ENCODE measurements around the gene TMEM37.

Gene TMEM37

DNA sequence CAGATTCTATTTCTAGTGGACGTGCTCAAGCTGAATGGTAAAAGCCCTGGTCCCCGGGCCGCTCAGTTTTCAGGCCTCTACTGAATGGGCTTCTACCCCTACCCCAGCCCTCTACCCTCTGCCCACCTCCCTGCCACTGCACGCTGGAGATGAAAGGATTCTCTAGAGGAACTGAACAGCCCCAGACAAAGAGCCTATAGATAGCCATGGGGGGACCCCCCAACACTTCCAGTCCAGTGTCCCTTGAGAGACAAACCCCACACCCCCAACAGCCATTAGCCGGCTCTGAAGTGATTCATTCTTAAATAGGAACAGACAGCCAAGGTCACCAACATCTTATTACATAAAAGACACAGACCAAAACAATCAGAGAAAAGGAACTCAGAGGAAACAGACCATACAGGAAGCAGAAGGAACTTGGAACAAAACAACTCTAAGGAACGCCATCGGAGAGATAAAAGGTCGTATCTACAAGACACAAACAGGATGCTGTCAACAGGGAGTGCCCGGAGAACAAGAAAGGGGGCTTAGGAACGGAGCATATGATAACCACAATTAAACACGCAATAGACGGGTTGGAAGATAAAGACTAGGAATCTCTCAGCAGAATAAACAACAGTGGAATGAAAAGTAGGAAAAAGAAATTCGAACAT, 23.5 kb downstream of the TMEM37 start:
- DNase-seq (ENCODE audit: low spot score): no peak

DNA sequence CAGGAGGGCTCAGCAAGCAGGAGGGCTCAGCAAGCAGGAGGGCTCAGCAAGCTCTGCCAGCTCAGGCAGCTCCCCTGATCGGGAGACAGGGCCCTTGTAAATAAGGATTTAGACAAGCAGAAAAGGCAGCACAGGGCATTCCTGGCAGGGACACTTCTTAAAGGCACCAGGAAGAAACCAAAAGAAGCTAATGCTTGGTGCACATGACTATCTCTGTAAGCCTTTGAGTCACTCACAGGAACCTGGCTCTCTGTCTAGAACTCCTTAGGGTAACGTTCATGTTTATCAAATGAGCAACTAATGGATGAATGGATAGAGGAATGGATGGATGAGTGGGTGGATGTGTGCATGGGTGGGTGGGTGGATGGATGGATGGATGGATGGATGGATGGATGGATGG, 28.4 kb downstream of the TMEM37 start:
- no peak for DNase-seq (ENCODE audit: low spot score)

DNA sequence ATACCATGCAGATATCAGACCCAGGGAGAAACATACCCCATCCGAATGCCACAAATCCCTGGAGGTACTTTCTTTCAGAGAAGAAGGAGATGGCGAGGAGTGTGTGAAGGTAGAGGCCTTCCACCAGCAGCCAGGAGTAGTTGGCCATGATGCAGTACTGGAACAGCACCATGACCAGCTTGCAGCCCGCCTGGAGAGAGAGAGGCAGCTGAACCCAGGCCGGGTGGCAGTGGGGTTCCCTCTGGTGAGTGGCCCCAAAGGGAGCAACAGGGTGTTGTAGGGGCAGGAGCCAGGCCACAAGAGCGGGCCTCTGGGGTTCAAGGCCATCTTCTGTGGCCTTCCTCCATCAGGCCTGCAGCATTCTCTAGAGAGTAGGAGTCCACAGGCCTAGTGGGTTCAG, 30.2 kb downstream of the TMEM37 start:
- no peak for DNase-seq (ENCODE audit: low spot score)

DNA sequence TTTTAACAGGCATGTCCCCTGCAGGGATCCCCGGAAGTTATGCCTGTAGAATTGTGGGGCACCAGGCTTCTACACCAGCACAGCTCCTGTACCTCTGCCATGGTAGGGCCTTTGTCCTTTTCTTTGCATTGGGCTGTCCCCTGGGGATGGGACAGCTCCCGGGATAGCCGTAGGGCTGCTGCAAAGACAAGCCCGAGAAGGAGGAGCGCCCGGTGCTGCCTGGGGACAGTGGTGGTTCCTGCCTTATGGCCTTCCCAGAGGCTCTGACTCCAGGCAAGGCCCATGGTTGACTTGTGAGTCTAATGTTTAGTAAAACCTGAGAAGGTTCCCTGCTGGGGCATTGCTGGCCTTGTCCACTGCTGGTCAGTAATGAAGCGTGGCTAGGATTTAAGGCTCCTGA, 30.9 kb downstream of the TMEM37 start:
- no peak for DNase-seq (ENCODE audit: low spot score)

DNA sequence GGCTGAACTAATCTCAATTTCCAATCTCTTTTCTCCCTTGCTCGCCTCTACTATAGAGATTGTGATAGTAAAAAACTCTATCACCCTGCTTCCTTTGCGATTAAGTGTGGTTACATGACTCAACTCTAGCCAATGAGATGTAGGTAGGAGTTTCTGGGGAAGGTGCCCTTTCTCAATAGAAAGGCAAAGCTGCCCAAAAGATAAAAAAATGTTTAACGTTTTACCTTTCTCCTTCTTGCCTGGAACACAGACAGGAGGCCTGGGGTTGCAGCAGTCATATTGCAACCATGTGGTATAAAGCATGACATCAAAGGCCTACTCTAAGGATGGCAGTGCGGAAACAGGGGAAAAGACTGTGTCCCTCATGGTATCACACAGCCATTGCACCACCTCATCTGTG, 31.5 kb downstream of the TMEM37 start:
- no peak for DNase-seq (ENCODE audit: low spot score)

DNA sequence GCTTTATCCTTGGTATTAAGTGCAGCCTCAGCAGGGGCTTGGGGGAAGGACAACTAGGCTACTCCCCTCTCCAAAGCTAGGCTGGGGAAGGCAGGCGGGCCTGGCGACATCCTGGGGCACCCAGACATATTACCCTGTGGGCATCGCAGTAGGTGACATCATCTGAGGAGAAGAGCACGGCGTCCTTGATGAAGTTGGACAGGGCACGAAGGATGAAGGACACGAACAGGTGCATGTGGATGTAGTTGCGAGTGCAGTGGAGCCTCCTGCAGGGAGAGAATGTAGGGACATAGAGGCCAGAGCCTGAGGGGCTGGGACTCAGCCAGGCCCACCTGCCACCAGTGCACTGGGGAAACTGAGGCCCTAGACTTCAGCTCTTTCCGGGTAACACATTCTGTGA, 32.3 kb downstream of the TMEM37 start:
- no peak for DNase-seq (ENCODE audit: low spot score)

DNA sequence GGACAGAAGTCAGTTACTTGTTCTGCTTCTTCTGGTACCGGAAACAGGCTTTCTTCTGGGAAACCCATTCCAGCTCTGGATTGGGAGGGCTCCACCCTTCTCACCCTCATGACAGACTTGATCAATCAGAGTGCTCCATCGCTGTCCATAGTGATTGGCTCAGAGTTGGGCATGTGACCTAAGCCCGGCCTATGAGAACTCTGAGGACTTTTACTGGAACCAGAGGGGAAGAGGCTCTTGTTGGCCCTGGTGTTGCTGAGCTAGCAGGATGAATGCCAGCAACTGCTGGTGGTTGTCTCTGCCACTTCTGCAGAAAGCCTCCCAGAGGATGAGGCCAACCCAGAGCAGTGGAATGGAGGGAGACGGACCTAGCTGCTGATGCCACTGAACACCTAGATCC, 33.3 kb downstream of the TMEM37 start:
- no peak for DNase-seq (ENCODE audit: low spot score)

DNA sequence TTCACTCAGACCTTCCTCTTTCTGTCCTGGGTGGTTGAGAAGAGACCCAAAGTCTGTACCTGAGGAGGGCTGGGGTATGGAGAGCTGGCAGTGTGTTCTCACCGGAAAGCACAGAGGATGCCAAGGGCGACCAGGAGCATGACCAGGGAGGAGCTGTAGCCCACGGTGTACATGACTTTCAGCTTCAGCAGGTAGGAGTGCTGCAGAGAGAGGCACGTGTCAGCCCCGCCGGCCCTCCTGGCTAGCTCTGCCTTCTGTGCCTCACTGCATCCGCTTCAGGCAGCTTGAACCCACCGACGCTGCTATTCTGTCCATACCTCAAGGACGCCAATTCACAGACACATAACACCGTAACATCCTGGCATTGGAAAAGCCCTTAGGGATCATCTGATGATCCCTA, 34.0 kb downstream of the TMEM37 start:
- no peak for DNase-seq (ENCODE audit: low spot score)

DNA sequence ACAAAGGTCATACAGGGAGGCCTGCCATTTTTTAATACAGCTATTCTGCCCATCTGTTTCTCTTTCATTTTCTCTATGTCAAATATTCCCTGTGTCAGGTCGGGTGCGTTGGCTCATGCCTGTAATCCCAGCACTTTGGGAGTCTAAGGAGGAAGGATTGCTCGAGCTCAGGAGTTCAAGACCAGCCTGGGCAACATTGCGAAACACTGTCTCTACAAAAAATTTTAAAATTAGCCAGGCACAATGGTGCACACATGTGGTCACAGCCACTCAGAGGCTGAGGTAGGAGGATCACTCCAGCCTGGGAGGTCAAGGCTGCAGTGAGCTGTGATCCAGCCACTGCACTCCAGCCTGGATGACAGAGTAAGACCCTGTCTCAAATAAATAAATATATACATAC, 34.7 kb downstream of the TMEM37 start:
- no peak for DNase-seq (ENCODE audit: low spot score)

DNA sequence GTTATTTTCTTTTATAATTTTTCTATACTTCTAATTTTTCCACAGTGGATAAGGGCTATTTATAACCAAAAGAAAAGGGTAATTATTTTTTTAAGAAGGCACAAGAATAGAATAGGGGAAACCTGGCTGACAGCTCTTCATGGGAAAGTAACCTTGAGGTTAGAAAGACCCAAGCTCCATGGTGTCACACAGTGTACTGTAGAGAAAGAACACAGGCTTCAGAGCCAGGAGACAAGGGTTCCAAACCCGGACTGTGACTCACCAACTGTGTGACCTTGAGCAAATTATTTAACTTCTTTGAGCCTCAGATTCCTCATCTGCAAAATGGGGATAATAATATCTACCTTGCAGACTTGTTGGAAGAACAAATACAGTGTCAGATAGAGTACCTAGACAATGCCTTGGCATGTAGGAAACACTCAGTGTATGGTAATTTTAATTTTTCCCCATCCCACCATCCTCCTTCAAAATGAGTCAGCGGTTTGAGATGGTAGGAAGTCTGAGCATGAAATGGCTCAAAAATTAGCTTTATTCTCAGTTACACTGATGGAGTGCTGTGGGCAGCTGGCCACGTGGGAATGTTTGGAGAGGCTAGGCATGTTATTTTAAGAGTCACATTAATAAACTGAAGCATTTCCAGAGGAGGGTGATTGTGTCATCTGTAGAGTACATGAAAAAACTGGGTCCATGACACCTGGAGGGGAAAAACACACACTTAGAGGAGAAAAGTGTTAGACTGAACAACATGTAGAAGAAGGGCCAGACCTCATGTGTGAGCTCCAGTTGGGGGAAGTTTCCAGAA, 36.7 kb downstream of the TMEM37 start:
- no peak for DNase-seq (ENCODE audit: low spot score)

DNA sequence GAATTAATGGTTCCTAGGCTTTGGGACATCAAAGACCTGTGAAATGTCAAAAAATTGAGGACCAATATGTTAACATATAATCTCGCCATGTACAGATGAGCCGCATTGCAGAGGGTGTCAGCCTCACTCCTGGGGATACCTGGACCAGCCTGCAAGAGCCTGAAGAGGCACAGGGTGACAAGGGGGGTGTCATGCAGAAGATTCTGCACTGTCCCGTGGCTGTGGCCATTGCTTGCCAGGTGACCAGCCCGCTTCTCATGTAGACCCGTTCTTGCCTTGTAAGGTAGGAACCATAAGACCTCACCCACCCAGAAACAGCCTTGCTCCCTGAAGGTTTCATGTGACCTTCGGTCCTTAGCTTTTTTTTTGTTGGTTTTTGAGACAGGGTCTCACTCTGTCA, 37.5 kb downstream of the TMEM37 start:
- DNase-seq (ENCODE audit: low spot score): no peak

DNA sequence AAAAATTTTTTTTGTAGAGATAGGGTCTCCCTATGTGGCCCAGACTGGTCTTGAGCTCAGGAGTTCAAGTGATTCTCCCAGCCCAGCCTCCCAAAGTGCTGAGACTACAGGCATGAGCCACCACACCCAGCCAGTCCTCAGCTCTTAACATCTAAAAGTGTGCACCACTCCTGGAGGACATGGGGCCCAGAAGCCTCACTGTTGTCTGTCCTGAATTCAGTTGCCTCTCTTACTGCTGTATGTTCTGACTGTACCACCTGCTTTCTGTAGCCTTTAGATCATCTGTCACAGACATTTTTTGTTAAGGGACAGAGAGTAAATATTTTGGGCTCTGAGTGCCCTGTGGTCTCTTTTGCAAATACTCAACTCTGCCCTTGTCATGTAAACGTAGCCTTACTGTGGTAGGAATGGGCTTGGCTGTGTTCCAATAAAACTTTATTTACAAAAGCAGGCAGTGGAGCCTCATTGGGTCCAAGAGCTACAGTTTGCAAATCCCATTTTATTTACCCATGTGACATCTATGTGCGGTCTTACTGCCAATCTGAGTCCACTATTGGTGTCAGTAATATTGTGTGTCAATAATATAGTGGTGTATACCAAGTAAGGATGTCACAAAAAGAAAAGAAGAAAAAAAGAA, 38.1 kb downstream of the TMEM37 start:
- no peak for DNase-seq (ENCODE audit: low spot score)

DNA sequence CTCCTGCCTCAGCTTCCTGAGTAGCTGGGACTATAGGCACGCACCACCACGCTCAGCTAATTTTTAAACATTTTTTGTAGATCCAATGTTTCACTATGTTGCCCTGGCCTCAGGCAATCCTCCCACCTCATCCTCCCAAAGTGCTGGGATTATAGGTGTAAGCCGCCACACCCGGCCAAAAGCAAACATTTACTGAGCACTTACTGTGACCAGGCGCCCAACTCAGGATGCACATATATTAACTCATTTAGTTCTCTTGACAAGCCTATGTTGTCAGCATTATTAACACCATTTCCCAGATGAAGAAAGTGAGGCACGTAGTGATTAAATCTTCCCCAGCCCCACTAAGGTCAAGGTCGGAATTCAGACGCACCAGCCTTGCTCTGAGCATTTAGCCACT, 41.1 kb downstream of the TMEM37 start:
- DNase-seq (ENCODE audit: low spot score): no peak

DNA sequence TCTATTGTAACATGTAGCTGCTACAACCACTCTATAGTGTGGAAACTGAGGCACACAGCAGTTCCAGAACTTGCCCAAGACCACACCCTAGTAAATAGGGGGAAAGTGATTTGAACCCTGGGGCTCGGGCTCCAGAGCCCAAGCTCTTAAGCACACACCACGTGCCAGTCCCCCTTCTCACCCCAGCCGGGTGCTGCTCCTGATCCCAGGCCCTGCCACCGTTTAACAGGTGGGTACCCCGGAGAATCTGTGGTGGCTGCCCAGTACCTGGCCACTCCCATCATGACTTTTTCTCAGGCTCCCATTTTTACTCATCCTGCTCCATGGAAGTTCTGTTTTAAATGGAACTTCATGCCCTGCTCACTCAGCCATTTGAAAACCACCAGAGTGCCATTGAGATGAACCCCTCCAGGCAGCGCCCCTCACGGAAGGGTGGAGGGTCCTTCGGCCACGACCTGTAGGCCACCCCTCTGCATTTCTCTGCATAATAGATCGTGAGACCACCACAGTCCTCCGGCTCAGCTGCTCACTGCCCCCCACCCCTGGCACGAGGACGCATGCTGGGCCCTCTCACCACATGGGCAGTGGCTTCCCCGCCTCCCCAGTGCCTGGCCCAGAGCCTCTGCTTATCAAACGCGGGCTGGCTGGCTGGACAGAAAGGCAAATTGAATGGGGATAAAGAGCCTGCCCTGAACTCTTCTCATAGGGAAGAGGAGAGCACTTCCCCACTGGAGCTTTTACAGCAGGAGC, 42.1 kb downstream of the TMEM37 start:
- no peak for DNase-seq (ENCODE audit: low spot score)

DNA sequence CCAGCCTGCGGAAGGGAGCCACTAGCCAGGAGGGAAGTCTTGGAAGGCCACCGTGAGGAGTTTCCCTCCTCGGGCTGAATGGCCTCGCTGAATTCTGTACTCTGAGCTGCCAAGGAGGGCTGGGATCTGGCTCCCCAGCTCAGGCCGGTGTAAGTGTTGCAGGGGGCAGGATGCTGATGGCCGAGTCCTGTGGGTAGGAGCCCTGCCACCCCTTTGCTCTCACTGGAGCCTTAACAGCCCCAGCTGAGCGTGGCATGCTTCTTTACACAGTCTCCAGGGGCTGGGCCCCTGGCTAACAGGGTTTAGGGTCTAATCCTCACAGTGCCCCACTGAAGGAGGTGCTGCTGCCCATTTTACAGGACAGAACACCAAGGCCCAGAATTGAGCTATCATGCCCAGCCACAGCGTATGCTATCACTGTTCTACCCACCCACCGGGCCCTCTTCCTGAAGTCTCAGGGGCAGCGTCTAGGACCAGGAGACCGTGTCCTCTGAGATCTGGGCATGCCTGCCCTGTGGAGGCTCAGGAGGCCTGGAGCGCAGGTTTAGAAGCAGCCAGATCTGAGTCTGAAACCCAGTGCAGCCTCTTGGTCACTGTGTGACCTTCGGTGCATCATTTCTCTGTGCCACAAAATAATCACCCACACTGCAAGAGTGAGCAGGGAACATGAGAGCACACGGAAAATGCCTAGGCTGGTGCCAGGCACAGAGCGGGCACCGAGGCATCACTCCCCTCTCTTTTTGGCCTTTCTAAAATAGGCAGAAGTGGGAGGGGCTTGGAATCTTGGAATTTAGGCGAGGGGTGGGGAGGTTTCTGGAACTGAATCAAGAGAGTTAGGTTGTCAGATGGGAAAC, 42.9 kb downstream of the TMEM37 start:
- DNase-seq (ENCODE audit: low spot score): no peak

DNA sequence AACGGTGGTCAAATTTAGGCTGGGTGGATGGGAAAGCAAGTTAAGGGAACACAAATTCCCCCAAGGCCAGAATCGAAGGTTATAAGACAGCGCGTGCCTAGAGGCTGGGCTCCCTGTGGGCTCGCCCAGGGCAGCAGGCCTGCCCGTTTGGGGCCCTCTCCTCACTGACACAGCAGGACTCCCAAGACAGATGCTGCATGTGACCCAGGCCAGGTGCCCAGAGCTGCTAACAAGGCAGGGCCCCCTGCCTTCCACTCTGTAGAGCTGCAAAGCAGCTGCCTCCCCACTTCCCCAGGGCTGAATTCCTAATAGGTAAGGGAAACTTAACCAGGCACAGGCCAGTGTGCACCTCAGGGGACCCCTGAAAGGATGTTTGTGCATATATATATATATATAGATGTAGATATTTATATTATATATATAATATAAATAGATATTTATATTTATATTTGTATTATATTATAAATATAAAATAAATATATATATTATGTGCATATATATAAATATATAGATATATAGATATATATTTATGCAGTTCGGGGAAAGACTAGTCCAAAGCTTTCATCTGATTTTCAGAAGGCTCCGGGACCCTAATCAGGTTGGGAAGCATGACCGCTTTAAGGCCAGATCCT, 43.7 kb downstream of the TMEM37 start:
- DNase-seq (ENCODE audit: low spot score): no peak

DNA sequence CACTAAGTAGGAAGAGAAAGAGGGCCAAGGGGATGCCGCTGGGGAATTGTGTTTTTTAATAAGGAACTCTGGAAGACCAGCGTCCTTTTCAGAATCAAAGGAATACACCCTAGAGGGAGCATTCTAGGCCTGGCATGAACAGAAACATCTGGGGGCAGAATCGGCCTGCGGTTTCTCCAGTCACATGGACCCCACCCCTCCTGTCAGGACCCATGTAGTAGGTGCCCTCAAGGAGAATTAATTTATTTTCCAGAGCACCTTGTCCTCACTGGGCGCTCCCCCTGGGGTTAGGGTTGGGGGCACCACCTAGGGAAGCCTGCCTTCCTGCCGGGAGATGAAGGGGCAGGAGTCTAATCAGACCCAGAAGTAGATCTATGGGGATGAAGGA, 44.2 kb downstream of the TMEM37 start:
- DNase-seq (ENCODE audit: low spot score): no peak

DNA sequence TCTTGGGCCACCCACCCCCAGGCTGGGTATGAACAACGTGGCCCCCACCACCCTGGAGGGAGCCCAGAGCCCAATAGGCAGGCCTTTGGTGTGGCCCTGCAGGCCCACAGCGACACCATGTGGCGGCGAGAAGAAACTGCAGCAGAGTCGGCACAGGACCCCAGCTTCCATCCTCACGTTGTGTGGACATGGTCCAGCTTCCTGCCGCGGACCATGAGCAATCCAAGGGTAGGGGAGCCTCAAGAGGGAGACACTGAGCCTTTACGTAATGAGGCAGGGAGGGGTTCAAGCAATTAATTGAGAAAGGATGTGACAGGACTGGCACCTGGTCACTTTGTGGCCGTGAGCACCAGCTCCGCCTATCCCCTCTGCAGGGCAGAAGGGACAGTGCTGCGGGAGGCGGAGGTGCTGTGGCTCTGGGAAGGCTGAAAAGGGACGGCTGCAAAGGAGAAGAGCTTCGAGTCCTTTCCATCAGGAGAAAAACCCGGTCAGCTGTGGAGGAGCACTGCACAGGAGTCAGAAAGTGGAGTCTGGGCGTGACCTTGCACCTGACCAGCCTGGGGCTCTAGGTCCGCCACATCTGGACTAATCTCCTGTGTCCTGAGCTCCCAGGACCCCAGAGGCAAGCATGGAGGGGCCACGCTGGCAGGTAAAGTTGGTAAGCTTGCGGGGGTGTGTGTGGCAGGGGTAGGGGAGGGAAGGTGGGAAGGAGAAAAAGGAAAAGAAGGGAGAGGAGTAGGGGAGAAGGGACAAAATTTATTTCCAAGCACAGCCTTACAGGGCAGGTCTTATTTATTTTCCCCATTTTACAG, 44.9 kb downstream of the TMEM37 start:
- peak; percentile 72 for DNase-seq (ENCODE audit: low spot score)

DNA sequence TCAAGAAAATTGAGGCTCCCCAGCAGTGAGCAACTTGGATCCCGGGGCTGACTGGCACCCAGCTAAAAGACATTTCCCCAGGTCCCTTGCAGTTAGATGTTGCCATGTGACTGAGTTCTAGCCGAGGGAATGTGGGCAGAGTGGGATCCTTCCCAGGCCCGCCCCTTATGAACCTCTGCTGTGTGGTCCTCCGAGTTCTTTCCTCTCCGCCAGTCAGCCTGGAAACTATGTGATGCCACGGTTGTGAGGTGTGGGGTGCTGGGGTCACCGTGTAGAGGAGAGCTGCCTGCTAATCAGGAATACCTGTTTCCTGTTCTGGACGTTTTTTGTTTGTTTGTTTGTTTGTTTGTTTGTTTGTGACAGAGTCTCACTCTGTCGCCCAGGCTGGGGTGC, 45.5 kb downstream of the TMEM37 start:
- DNase-seq (ENCODE audit: low spot score): no peak

DNA sequence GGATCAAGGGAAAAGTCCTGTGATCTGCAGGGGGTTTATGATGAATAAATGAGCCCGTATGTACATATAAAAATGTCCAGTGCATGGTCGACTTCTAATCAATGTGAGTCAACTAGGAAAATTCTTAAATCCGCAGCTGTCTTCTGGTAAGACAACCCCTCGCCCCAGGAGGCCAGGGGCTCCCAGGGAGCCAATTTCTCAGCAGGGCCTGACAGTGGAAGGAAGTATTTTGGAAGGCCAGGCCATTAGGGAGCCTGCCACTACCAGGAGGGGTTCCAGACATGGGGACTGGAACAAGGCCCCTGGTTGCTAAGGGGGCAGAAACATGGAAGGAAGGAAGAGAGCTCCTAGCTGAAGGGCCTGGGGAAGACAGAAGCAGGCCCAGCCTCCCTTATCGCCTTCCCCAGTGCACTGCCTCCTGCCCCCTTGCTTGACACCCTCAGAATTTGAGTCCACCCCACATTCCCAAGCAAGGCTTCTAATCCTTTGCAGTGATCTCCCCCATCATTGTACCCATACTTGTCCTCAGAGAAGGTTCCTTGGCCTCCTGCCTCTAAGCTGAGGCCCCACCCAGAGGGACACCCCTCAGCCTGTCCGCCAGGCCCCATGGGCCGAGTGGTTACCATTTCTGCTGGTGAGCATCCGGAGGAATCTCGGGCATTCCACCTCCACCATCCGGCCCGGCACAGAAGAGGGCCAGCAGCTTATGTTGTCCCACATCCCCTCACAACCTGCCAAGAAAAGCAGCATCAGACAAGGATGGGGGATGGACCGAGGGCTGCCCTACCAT, 46.7 kb downstream of the TMEM37 start:
- no peak for DNase-seq (ENCODE audit: low spot score)
